Ishikawa (cell line): ENCODE data around the gene AP4S1.

Source experiments
- CEBPB ChIP-seq: IDR thresholded peaks from 2 replicates; pipeline ENCODE4 v1.6.1; 2012
- CREB1 ChIP-seq: IDR thresholded peaks from 2 replicates; pipeline ENCODE4 v1.6.1; 2012; ENCODE audit warnings: low read depth
- EGR1 ChIP-seq: IDR thresholded peaks from 2 replicates; pipeline ENCODE4 v1.6.1; 2012
- EP300 ChIP-seq: IDR thresholded peaks from 2 replicates; pipeline ENCODE4 v1.6.1; 2012; ENCODE audit warnings: borderline replicate concordance
- FOXM1 ChIP-seq: IDR thresholded peaks from 2 replicates; pipeline ENCODE4 v1.6.1; 2012; ENCODE audit warnings: low read depth, borderline replicate concordance
- MAX ChIP-seq: IDR thresholded peaks from 2 replicates; pipeline ENCODE4 v1.6.1; 2012
- NFIC ChIP-seq: IDR thresholded peaks from 2 replicates; pipeline ENCODE4 v1.6.1; 2012
- RAD21 ChIP-seq: IDR thresholded peaks from 2 replicates; pipeline ENCODE4 v1.6.1; 2012; ENCODE audit warnings: low read depth
- REST ChIP-seq: IDR thresholded peaks from 2 replicates; pipeline ENCODE4 v1.6.1; 2012; ENCODE audit warnings: low read depth, mild to moderate bottlenecking
- TAF1 ChIP-seq: IDR thresholded peaks from 2 replicates; pipeline ENCODE4 v1.6.1; 2012; ENCODE audit warnings: low read depth, mild to moderate bottlenecking
- TCF12 ChIP-seq: IDR thresholded peaks from 2 replicates; pipeline ENCODE4 v1.6.1; 2012; ENCODE audit warnings: low read depth
- TEAD4 ChIP-seq: IDR thresholded peaks from 2 replicates; pipeline ENCODE4 v1.6.1; 2012
- YY1 ChIP-seq: IDR thresholded peaks from 2 replicates; pipeline ENCODE4 v1.6.1; 2012; ENCODE audit warnings: low read depth
- ZBTB7A ChIP-seq: IDR thresholded peaks from 2 replicates; pipeline ENCODE4 v1.6.1; 2012; ENCODE audit warnings: low read depth
- TF ChIP-seq, protein P1 (sequence below): IDR thresholded peaks from 2 replicates; pipeline ENCODE4 v1.6.1; 2012

The AP4S1 gene

DNA sequence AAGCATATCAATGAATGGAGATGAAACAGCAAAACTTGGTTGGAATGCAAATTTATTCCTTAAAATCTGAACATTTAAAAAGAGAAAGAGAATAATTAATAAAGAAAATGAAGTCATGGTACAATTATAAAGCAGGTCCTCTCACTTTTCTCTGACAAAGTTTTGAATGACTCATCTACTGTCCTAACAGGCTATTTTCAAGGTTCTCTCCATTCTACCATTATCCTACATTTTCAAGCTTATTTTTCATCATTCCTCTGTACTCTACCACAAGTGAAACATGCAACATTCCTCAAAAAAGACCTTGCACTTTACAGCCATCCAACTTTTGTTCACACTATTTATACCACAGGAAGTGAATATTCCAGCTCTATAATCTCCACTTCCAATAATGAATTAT, 36.9 kb upstream of the AP4S1 start:
- TF ChIP-seq RAD21: no peak
- no peak for TF ChIP-seq TCF12
- no peak for TF ChIP-seq ZBTB7A
- no peak for TF ChIP-seq TAF1
- TF ChIP-seq REST: no peak
- TF ChIP-seq, protein P1, sequence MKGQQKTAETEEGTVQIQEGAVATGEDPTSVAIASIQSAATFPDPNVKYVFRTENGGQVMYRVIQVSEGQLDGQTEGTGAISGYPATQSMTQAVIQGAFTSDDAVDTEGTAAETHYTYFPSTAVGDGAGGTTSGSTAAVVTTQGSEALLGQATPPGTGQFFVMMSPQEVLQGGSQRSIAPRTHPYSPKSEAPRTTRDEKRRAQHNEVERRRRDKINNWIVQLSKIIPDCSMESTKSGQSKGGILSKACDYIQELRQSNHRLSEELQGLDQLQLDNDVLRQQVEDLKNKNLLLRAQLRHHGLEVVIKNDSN: no peak
- TF ChIP-seq CREB1: no peak

DNA sequence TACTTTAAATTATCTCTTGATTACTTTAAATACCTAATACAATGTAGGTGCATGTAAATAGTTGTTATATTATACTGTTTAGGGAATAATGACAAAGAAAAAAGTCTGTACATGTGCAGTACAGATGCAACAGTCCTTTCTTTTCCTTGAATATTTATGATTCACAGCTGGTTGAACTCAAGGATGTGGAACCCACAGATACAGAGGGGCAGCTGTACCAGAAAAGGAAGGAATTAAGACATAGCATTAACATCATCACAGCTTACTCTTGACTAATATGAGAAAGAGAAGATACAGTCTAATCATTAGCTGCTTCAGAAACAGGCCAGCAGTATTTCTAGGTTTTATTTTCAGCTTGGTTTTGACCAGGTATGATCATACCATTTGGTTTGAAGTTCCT, 34.7 kb upstream of the AP4S1 start:
- TF ChIP-seq, protein P1: no peak
- TF ChIP-seq MAX (no peak), EGR1 (no peak), TCF12 (no peak), REST (no peak), ZBTB7A (no peak), FOXM1 (no peak), CREB1 (no peak), NFIC (no peak), EP300 (no peak), TAF1 (no peak), CEBPB (no peak), YY1 (no peak), TEAD4 (no peak), RAD21 (no peak)

DNA sequence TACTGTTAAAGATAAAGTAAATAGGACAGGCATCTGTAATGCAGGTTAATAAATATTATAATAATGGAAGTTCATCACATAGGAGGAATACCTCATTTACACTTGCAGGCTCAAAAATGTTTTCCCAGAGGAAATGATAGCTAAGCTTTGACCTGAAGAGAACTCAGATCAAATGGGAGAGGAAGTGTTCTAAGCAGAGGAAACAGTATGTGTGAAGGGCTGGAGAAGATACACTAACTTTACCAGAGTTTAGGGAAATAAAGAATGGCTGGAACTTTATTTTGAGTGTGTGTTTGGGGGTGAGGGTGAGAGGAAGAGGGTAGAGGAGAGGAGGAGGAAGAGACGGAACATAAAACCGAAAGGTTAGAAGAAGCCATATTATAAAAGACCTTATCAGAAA, 34.0 kb upstream of the AP4S1 start:
- TF ChIP-seq NFIC (no peak), ZBTB7A (no peak), MAX (no peak), TAF1 (no peak), TCF12 (no peak), RAD21 (no peak), CREB1 (no peak), EP300 (no peak), YY1 (no peak), EGR1 (no peak)

DNA sequence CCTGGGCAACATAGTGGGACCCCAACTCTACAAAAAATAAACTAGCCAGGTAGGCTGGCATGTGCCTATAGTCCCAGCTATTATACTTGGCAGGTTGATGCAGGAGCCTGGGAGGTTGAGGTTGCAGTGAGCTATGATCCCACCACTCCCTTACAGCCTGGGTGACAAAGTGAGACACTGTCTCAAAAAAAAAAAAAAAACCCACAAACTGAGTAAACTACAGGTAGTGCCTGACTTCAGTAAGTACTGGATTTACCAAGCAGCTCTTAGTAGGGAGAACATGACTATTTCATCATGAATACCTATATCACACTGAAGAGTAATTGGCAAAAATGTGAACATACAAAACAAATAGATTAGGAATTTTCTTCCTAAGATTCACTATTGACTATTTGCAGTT, 32.4 kb upstream of the AP4S1 start:
- TF ChIP-seq, protein P1: no peak
- TF ChIP-seq ZBTB7A: no peak

- TF ChIP-seq, protein P1: no peak
- TF ChIP-seq NFIC: no peak
- no peak for TF ChIP-seq EP300
- TF ChIP-seq TCF12: no peak
Measured at GRCh38 chr14:30994681-30995620, 30.5 kb upstream of the AP4S1 start.
